Naive B cell (primary cell): ENCODE data around the gene VOPP1. TPM values are rescaled to one million over a fixed set of nuclear protein-coding genes. Genes with fewer than 3 reads are reported as not detected.

Source experiments
- ATAC-seq, 2 donors: fragments of 150-1000 bp; cut with Tn5 transposase; 2 replicates each; pipeline ENCODE4 v1.10.0; 2021; ENCODE audit warnings: low read depth in 2 of 2, mild to moderate bottlenecking in 2 of 2, moderate library complexity in 2 of 2
- DNase-seq: peaks from one replicate; pipeline ENCODE4 v3.0.0; 2022
- H3K27ac Mint-ChIP-seq, 6 donors: one replicate each; pipeline ENCODE4 v1.8.0; 2020 to 2022; ENCODE audit warnings: mild to moderate bottlenecking in 6 of 6, mixed read lengths in 6 of 6, moderate library complexity in 5 of 6, inconsistent platforms in 2 of 6
- H3K27me3 Mint-ChIP-seq, 3 donors: one replicate each; pipeline ENCODE4 v1.8.0; 2021 to 2022; ENCODE audit warnings: mixed read lengths in 3 of 3, mild to moderate bottlenecking in 1 of 3
- H3K36me3 Mint-ChIP-seq, 2 donors: one replicate each; pipeline ENCODE4 v1.8.0; 2020 to 2022; ENCODE audit warnings: mixed read lengths in 2 of 2, inconsistent platforms in 1 of 2, mild to moderate bottlenecking in 1 of 2
- H3K4me1 Mint-ChIP-seq, 3 donors: one replicate each; pipeline ENCODE4 v1.8.0; 2020 to 2022; ENCODE audit warnings: mixed read lengths in 3 of 3, inconsistent platforms in 1 of 3, mild to moderate bottlenecking in 1 of 3, moderate library complexity in 1 of 3
- H3K4me3 Mint-ChIP-seq, 8 donors: one replicate each; pipeline ENCODE4 v1.8.0; 2020 to 2022; ENCODE audit warnings: mild to moderate bottlenecking in 8 of 8, mixed read lengths in 8 of 8, moderate library complexity in 8 of 8, inconsistent platforms in 2 of 8
- H3K9me3 Mint-ChIP-seq, 7 donors: one replicate each; pipeline ENCODE4 v1.8.0; 2020 to 2022; ENCODE audit warnings: mixed read lengths in 7 of 7, mild to moderate bottlenecking in 5 of 7, inconsistent platforms in 2 of 7, moderate library complexity in 1 of 7
- polyA plus RNA-seq, 6 donors: library from polyadenylated mRNA; unstranded; fragments of 300-500 nt; fragmentation: Illumina TruSeq; gene quantifications; one replicate each; pipeline ENCODE4 v1.2.3, GENCODE V29; 2021; ENCODE audit warnings: low read depth in 6 of 6

Gene VOPP1
- polyA plus RNA-seq, 6 donors from 2014 or later = 27.5 to 78.6 (median 34.2) TPM

DNA sequence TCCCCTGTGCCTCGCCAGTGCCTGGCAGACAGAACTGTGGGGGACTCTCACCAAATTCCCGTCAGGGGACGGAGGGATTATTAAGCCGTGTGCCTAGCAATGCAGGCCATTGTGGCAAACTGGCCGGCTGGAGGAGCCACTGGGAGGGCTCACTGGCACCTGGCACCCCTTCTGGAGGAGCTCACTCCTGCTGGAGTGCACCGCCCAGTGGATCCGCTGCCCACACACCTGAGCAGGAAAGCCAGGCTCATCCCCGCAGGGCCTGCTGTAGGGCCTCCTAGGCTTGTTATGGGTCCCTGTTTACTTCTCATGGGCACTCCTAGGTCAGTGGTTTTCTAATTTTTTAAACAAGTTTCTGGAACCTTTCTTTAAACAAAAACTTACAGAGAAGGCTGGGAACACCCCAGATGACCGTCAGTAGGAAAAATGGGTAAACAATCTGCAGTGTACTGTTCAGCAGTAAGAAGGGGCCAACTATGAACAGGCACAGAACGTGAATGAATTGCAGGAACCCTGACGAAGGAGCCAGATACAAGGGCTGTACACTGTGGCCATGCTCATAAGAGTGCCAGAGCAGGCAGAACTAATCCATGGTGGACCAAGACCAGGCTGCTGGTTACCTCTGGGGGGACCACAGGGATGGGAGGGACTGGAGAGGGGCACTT is 142.3 kb downstream of the VOPP1 start:
- Mint-ChIP-seq H3K4me3 (no peak overlapping the region), H3K27me3 (no peaks in the 10 kb centered on the region)

DNA sequence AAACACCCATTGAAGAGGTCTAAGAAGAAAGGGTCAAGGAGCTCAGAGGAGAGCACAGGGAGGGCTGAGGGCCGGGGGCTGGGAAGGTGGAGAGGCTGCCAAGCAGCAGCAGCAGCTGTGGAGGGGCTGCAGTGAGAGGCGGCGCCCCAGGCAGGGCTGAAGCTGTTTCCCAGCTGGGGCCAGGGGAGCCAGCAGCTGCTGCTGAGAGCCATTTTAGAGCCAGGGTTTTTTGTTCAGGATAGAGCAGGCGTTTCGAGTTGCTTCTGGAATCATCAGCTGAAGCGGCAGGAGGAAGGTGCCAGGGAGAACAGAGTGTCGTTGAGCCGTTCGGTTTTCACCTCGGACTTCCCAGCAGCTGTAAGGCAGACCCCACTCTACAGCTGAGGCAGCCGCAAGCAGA is 144.5 kb downstream of the VOPP1 start:
- no peak for ATAC-seq
- Mint-ChIP-seq H3K9me3 (no peaks in the 10 kb centered on the region), H3K4me1 (no peaks in the 10 kb centered on the region), H3K27me3 (no peaks in the 10 kb centered on the region), H3K27ac (peak overlapping the region in 1 of 6 donors; percentile 88), H3K4me3 (no peak overlapping the region), H3K36me3 (peaks cover 20 to 26% of the 10 kb centered on the region in 2 donors)
- DNase-seq = no peak

More for the DNA sequence above, 142.3 kb downstream of the VOPP1 start:
- H3K27ac Mint-ChIP-seq = peak overlapping the region in 1 of 6 donors; percentile 15
- peaks cover 19 to 26% of the 10 kb centered on the region in 2 donors for H3K36me3 Mint-ChIP-seq
- no peaks in the 10 kb centered on the region for H3K4me1 Mint-ChIP-seq
- H3K9me3 Mint-ChIP-seq = no peaks in the 10 kb centered on the region
- no peak for DNase-seq
- ATAC-seq = no peak

DNA sequence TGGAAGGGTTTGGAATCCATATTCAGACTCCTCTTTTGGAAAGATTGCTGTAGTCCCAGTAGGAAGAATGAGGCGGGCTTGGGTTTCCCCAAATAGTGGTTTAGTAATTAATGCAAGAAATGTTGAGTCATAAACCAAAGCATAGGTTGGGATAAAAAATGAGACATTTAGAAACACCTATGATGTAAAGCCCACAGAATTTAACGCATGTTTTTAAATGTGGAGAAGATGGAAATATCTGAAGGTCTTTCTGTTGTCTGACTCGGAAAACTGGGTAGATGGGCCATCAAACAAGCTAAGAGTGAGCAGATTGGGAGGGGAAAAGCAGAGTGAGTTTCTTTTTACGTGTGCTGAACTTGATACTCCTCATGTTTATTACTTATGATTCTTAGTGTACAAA is 145.0 kb downstream of the VOPP1 start:
- Mint-ChIP-seq H3K4me1 (no peaks in the 10 kb centered on the region), H3K27ac (no peak overlapping the region), H3K4me3 (no peak overlapping the region), H3K9me3 (no peaks in the 10 kb centered on the region), H3K36me3 (peaks cover 24 to 26% of the 10 kb centered on the region in 2 donors), H3K27me3 (no peaks in the 10 kb centered on the region)
- no peak for ATAC-seq
- DNase-seq = no peak

DNA sequence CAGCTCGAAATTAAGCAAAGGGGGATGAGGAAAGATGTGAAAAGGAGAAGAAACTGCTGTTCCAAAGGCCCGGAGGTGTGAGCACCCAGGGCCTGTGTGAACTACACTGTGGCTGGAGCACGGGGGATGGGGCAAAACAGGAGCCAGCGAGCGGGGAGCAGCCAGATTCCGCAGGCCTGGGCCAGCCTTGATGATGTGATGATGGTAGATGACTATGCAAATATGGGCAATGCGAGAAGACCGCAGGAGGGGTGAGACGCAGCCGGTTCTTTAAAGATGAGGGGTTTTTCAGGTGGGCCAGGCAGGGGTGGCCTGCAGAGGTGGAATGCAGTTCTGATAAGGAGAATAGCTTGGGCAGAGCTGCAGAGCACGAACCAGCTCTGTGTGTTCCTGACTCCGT is 145.6 kb downstream of the VOPP1 start:
- DNase-seq = no peak
- no peak for ATAC-seq
- no peak overlapping the region for H3K4me3 Mint-ChIP-seq
- no peaks in the 10 kb centered on the region for H3K27me3 Mint-ChIP-seq
- H3K27ac Mint-ChIP-seq = peak overlapping the region in 2 of 6 donors; percentile 64 to 74
- peaks cover 24 to 26% of the 10 kb centered on the region in 2 donors for H3K36me3 Mint-ChIP-seq
- H3K9me3 Mint-ChIP-seq = no peaks in the 10 kb centered on the region
- H3K4me1 Mint-ChIP-seq = no peaks in the 10 kb centered on the region

DNA sequence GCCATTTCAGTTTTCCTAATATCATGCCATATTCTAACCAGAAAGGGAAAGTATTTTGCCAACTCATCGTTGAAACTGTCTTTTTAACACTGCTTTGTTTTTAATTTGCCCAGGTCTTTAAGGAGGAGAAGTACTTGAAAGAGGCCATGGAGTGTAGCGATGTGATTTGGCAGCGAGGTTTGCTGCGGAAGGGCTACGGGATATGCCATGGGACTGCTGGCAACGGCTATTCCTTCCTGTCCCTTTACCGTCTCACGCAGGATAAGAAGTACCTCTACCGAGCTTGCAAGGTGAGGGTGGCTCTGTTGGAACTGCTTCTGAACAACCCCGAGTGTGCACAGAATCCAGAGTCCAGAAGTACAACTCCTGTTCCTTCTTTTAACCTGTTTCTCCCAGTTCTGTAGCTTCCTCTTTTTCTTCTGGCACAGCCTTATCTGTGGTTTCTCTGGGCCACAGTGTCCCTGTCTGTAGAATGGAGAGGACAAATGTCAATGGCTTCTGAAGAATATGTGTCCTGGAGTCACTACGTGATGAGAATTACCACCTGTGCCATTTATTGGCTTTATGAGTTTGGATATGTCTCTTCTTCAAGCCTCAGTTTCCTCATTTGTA is 147.1 kb downstream of the VOPP1 start:
- H3K36me3 Mint-ChIP-seq = peaks cover 20 to 26% of the 10 kb centered on the region in 2 donors
- H3K4me1 Mint-ChIP-seq = no peaks in the 10 kb centered on the region
- ATAC-seq = no peak
- no peaks in the 10 kb centered on the region for H3K9me3 Mint-ChIP-seq
- H3K4me3 Mint-ChIP-seq = no peak overlapping the region
- DNase-seq = no peak
- H3K27ac Mint-ChIP-seq = peak overlapping the region in 3 of 6 donors; percentile 16 to 51 (median 47)
- H3K27me3 Mint-ChIP-seq = no peaks in the 10 kb centered on the region

DNA sequence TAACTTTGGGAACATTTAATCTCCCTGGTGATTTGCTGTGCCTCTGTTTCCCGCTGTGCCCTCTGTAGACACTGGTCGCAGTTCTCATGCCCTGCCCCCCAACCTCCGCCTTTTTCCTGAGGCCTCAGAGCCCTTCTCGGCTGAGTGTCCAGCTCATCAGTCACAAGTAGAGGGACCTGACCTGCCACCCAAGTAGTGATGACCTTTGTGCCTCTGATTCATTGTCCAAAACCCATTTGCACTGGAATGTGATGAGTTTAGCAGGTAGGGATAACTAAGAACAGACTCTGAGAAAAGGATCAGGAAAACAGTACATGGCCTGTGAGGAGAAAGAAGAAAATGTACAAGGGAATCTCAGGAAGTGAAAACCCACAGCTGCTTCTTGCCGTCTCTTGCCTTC is 148.4 kb downstream of the VOPP1 start:
- Mint-ChIP-seq H3K36me3 (peaks cover 20 to 26% of the 10 kb centered on the region in 2 donors), H3K4me1 (no peaks in the 10 kb centered on the region), H3K4me3 (peak overlapping the region in 1 of 8 donors; percentile 34), H3K27ac (peak overlapping the region in 2 of 6 donors; percentile 57 to 86), H3K9me3 (no peaks in the 10 kb centered on the region), H3K27me3 (no peaks in the 10 kb centered on the region)
- ATAC-seq (no peak), DNase-seq (no peak)

DNA sequence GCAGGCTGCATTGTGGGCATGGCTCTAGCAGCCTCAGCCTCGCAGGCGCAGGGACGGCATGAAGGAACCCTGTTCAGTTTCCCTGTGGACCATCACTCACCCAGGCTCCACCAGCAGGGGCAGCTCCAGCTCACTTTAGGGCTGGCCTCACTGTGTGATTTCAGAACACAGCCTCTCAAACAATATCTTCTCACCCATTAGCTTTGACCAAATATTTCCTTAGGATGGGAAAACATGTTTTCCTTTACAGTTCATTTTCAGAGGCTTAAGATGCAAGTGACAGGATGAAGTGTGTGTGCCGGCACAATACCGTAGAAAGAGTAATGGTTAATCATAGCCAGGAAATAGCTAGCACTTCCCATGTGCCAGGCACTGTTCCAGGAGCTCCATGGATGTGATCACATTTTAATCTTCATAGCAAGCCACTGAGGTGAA is 149.0 kb downstream of the VOPP1 start:
- no peaks in the 10 kb centered on the region for H3K27me3 Mint-ChIP-seq
- DNase-seq (no peak), ATAC-seq (no peak)
- no peak overlapping the region for H3K4me3 Mint-ChIP-seq
- no peaks in the 10 kb centered on the region for H3K4me1 Mint-ChIP-seq
- H3K9me3 Mint-ChIP-seq = no peaks in the 10 kb centered on the region
- H3K27ac Mint-ChIP-seq = no peak overlapping the region
- H3K36me3 Mint-ChIP-seq = peaks cover 20 to 26% of the 10 kb centered on the region in 2 donors

Other genes with a start within 250 kb of the VOPP1 start
- 1 to 10 TPM; 6.5 to 8.8 (median 6.9) TPM for gene LANCL2, start 207.2 kb downstream of the VOPP1 start, polyA plus RNA-seq